ENCODE results near the gene TMEM132D. TPM values are rescaled to one million over a fixed set of nuclear protein-coding genes. Genes with fewer than 3 reads are reported as not detected.

Gene TMEM132D
- total and polyA plus RNA-seq, 2 of the 8 experiments (the other 6 are each of a cell fraction or from before 2014, with no cell fraction given), result 3.5 to 10.1 TPM

DNA sequence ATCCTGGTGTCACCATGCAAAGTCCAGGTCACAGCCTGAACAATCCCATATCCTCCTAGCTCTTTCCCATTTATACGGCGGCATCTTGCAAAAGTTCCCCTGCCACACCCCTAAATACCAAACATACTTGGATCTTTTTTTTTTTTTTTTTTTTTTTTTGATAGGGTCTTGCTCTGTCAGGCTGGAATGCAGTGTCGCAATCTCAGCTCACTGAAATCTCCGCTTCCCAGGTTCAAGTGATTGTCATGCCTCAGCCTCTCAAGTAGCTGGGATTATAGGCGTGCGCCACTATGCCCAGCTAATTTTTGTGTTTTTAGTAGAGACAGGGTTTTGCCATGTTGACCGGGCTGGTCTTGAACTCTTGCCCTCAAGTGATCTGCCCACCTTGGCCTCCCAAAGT is 599.3 kb downstream of the TMEM132D start:
- no peak overlapping the region for H3K27ac ChIP-seq (ENCODE audit: low read depth, low read length)
- H3K9ac ChIP-seq (replicated peaks in 1 of 4; ENCODE audit: extremely low read depth in 1 of 4, low read depth in 3 of 4, low read length in 3 of 4), result no peak overlapping the region
- no peak overlapping the region for H2AK5ac ChIP-seq (ENCODE audit: low read depth, low read length)
- H2BK20ac ChIP-seq (ENCODE audit: low read length), result no peak overlapping the region
- no peak overlapping the region for H4K91ac ChIP-seq (replicated peaks; ENCODE audit: insufficient read length, low read length)
- no peak overlapping the region for H3K4me2 ChIP-seq (ENCODE audit: insufficient read depth in 1 of 2, low read depth in 2 of 2, low read length in 2 of 2)
- no peak overlapping the region for H3K4ac ChIP-seq (replicated peaks; ENCODE audit: insufficient read length, low read depth, low read length)
- H2BK5ac ChIP-seq (ENCODE audit: low read depth, low read length), result no peak overlapping the region
- WGBS, 2 experiments (ENCODE audit: extremely low coverage in 1 of 2, insufficient coverage in 1 of 2, insufficient read length in 1 of 2, insufficient replicate concordance in 2 of 2, low coverage in 1 of 2, low lambda C conversion rate in 2 of 2, missing lambda C conversion rate in 1 of 2), result 86% methylated on average over 7 of the region's 7 CpGs; no CpG with 5 or more reads in 1 of the 2 experiments
- no peak overlapping the region for H2BK15ac ChIP-seq (ENCODE audit: low read length)
- H3K36me3 ChIP-seq (ENCODE audit: control insufficient read depth in 2 of 4, insufficient read depth in 4 of 4, low read length in 3 of 4), result no peaks in the 10 kb centered on the region
- H3K9me3 ChIP-seq (ENCODE audit: insufficient read depth in 2 of 2, low read depth in 1 of 2, low read length in 1 of 2), result no peaks in the 10 kb centered on the region
- H3K18ac ChIP-seq (ENCODE audit: extremely low read depth, low read length), result no peak overlapping the region
- no peaks in the 10 kb centered on the region for H3K4me1 ChIP-seq (replicated peaks in 1 of 4; ENCODE audit: control insufficient read depth in 3 of 4, insufficient read depth in 4 of 4, low read length in 3 of 4)
- H2BK120ac ChIP-seq (replicated peaks; ENCODE audit: low read depth, low read length), result no peak overlapping the region
- H4K8ac ChIP-seq (ENCODE audit: extremely low read depth, insufficient read depth, low read length), result no peak overlapping the region
- H3K56ac ChIP-seq (replicated peaks; ENCODE audit: insufficient read length, low read depth, low read length), result no peak overlapping the region
- H2BK12ac ChIP-seq (ENCODE audit: low read depth, low read length), result no peak overlapping the region
- no peak overlapping the region for H3K14ac ChIP-seq (ENCODE audit: insufficient read length)
- no peaks in the 10 kb centered on the region for H3K23me2 ChIP-seq (ENCODE audit: low read depth, low read length)
- DNase-seq (ENCODE audit: low read depth in 1 of 2, low spot score in 2 of 2), result no peak
- H3K79me1 ChIP-seq (ENCODE audit: low read depth, low read length), result no peaks in the 10 kb centered on the region
- H3K23ac ChIP-seq (ENCODE audit: insufficient read length), result no peak overlapping the region
- peak; percentile 94 for TF ChIP-seq CEBPB (IDR thresholded peaks at IDR 0.05; ENCODE audit: low read depth, low read length)
- TF ChIP-seq ZNF274 (IDR thresholded peaks at IDR 0.05; ENCODE audit: borderline replicate concordance, extremely low read depth, low read length), result no peak
- TF ChIP-seq TEAD4 (IDR thresholded peaks at IDR 0.05; ENCODE audit: low read depth, low read length), result peak; percentile 42; the same call in 1 of the 2 replicates
- TF ChIP-seq ASH2L (IDR thresholded peaks at IDR 0.05; ENCODE audit: low read length), result no peak
- no peak for TF ChIP-seq SAP30 (IDR thresholded peaks at IDR 0.05; ENCODE audit: insufficient read depth, insufficient replicate concordance, low read length)
- no peaks in the 10 kb centered on the region for H3K79me2 ChIP-seq (ENCODE audit: control insufficient read depth in 1 of 2, insufficient read depth in 2 of 2, low read length in 2 of 2)
- no peak overlapping the region for H4K5ac ChIP-seq (ENCODE audit: insufficient read length, low read depth, low read length)
- ChIA-PET CTCF (ENCODE audit: partially characterized antibody) (interaction anchor here (0.9 to 1.9 kb wide), 2 partner anchors 80 to 607 kb away, joined by 3 to 4 read pairs; no protein-coding TSS in a partner anchor), POLR2A (ENCODE audit: partially characterized antibody) (no interaction called here)
- no peak overlapping the region for H2AFZ ChIP-seq (ENCODE audit: low read length)
- H3K27me3 ChIP-seq (replicated peaks in 1 of 4; ENCODE audit: control insufficient read depth in 3 of 4, extremely low read depth in 1 of 4, insufficient read depth in 3 of 4, low read length in 3 of 4), result no peaks in the 10 kb centered on the region
- no peaks in the 10 kb centered on the region for H4K20me1 ChIP-seq (replicated peaks in 1 of 2; ENCODE audit: control insufficient read depth in 1 of 2, insufficient read depth in 2 of 2, low read length in 2 of 2)
- no peak for FAIRE-seq
- no peak overlapping the region for H3K4me3 ChIP-seq (ENCODE audit: extremely low read depth in 1 of 4, insufficient read depth in 2 of 4, low read depth in 3 of 4, low read length in 4 of 4)

All from H1 (cell line).